Uterus (tissue), 2 donors: ENCODE results near the gene MSI2.

ENCODE experiments used
- POLR2A ChIP-seq, 2 donors: fragments of 450-650 bp; IDR thresholded peaks; one replicate each; pipeline ENCODE4 v1.6.1; 2016; ENCODE audit warnings: antibody characterized with exemption in 2 of 2, mild to moderate bottlenecking in 1 of 2, moderate library complexity in 1 of 2
- TF ChIP-seq, protein P1 (sequence below), 4 experiments: fragments of 200-600 bp in 2 of 4; fragments of 450-650 bp in 2 of 4; sonication (generic) in 2 of 4; IDR thresholded peaks; one replicate each; pipeline ENCODE4 v1.5.1; 2016 to 2019; ENCODE audit warnings: antibody characterized with exemption in 4 of 4, mild to moderate bottlenecking in 2 of 4, moderate library complexity in 1 of 4

DNA sequence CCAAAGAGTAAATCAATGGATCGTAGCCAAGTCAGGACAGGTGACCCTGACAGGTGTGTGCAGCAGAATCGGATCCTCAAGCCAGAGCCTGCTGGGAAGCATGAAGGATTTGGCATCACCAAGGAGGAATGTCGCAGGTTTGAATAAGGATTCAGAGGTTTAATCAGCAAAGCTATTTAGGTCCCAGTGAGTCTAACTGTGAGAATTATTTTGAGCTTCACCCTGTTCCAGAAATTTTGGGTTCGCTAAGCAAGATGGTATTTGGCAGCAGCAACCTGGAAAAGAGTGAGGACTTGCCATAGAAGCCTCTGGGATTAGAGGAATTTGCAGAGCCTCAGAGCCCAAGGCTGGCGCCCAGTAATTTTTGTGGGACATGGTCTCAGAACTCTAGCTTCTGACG is 315.7 kb downstream of the MSI2 start:
- TF ChIP-seq, protein P1, sequence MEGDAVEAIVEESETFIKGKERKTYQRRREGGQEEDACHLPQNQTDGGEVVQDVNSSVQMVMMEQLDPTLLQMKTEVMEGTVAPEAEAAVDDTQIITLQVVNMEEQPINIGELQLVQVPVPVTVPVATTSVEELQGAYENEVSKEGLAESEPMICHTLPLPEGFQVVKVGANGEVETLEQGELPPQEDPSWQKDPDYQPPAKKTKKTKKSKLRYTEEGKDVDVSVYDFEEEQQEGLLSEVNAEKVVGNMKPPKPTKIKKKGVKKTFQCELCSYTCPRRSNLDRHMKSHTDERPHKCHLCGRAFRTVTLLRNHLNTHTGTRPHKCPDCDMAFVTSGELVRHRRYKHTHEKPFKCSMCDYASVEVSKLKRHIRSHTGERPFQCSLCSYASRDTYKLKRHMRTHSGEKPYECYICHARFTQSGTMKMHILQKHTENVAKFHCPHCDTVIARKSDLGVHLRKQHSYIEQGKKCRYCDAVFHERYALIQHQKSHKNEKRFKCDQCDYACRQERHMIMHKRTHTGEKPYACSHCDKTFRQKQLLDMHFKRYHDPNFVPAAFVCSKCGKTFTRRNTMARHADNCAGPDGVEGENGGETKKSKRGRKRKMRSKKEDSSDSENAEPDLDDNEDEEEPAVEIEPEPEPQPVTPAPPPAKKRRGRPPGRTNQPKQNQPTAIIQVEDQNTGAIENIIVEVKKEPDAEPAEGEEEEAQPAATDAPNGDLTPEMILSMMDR (IDR thresholded peaks at IDR 0.05) = no peak
- no peak for TF ChIP-seq POLR2A (IDR thresholded peaks at IDR 0.05)
